A673 (cell line): Measurements from ENCODE around the gene NAALADL2.

ENCODE experiments used
- CTCF ChIP-seq: fragments of 300-800, 200-600 bp; sonication (generic); conservative IDR thresholded peaks from 2 replicates; pipeline ENCODE4 v1.5.1; 2017; ENCODE audit warnings: low read depth, mild to moderate bottlenecking, antibody characterized with exemption, low read length, moderate library complexity, mixed read lengths
- EZH2 ChIP-seq: fragments of 200-600 bp; sonication (generic); IDR thresholded peaks from 2 replicates; pipeline ENCODE4 v1.6.1; 2017; ENCODE audit warnings: borderline replicate concordance, low read depth, mild to moderate bottlenecking, mixed read lengths, antibody characterized with exemption, low read length; ENCODE audit not compliant: poor library complexity, severe bottlenecking

- TF ChIP-seq CTCF (no peak), EZH2 (no peak)
Measured at GRCh38 chr3:175546115-175546514, 687.0 kb downstream of the NAALADL2 start.
